ENCODE results near the gene CSTF3. TPM values are rescaled to one million over a fixed set of nuclear protein-coding genes. Genes with fewer than 3 reads are reported as not detected.
A peak's percentile ranks its signal among the peaks of the same experiment; 100 is the strongest.

Gene CSTF3
- total and polyA plus RNA-seq, 2 experiments from 2014 or later, result 15.7 to 29.6 TPM

GRCh38 chr11:33089776-33090175 is 71.5 kb downstream of the CSTF3 start:
- Histone ChIP-seq H3K4me3 (no peak overlapping the region), H4K20me1 (ENCODE audit: insufficient read depth) (no peaks in the 10 kb centered on the region), H3K27me3 (replicated peaks; ENCODE audit: insufficient read depth) (no peaks in the 10 kb centered on the region), H2AFZ (no peak overlapping the region), H3K27ac (no peak overlapping the region), H3K9me2 (ENCODE audit: insufficient read depth) (no peaks in the 10 kb centered on the region), H3K9ac (no peak overlapping the region), H3K4me2 (ENCODE audit: unreplicated experiment) (no peak overlapping the region), H3K9me3 (ENCODE audit: low read depth) (no peaks in the 10 kb centered on the region), H3K4me1 (ENCODE audit: insufficient read depth) (no peaks in the 10 kb centered on the region), H3F3A (ENCODE audit: insufficient read depth) (peaks cover 11% of the 10 kb centered on the region), H3K36me3 (ENCODE audit: low read depth) (peaks cover 20% of the 10 kb centered on the region), H3K79me2 (ENCODE audit: insufficient read depth) (no peaks in the 10 kb centered on the region)
- in situ Hi-C loops (cut with MboI), result no loop called here
- TF ChIP-seq EZH2 (IDR thresholded peaks at IDR 0.05; ENCODE audit: insufficient read depth, poor library complexity, severe bottlenecking) (no peak), EZH2phosphoT487 (IDR thresholded peaks at IDR 0.05; ENCODE audit: insufficient read depth, low read depth) (no peak)
- peak; percentile 46 for DNase-seq

DNA sequence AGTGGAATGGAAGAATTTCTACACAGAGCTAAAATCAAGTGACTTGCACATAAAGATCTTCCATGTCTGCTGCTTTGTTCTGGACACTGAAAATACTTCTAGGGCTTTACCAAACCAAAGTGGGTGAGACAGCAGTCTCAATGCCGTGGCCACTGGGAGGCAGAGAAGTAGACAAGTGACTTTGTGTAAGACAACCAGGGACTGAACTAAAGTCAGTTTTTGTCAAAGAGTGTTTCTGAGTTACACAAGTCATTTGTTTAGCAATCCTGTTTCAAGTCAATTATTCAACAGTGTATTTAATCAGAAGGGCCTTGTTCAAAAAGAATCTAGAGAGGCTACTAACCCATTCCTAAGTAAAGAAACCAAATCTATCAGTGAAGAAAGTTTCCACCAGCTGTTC is 75.3 kb downstream of the CSTF3 start:
- H4K20me1 ChIP-seq (ENCODE audit: insufficient read depth), result no peaks in the 10 kb centered on the region
- H3K9ac ChIP-seq, result no peak overlapping the region
- peaks cover 20% of the 10 kb centered on the region for H3F3A ChIP-seq (ENCODE audit: insufficient read depth)
- no peak overlapping the region for H3K27ac ChIP-seq
- H3K27me3 ChIP-seq (replicated peaks; ENCODE audit: insufficient read depth), result no peaks in the 10 kb centered on the region
- peaks cover 33% of the 10 kb centered on the region for H3K36me3 ChIP-seq (ENCODE audit: low read depth)
- H3K9me3 ChIP-seq (ENCODE audit: low read depth), result no peaks in the 10 kb centered on the region
- H3K9me2 ChIP-seq (ENCODE audit: insufficient read depth), result no peaks in the 10 kb centered on the region
- no peaks in the 10 kb centered on the region for H3K4me1 ChIP-seq (ENCODE audit: insufficient read depth)
- no peak overlapping the region for H3K4me2 ChIP-seq (ENCODE audit: unreplicated experiment)
- no peak overlapping the region for H3K4me3 ChIP-seq
- TF ChIP-seq EZH2phosphoT487 (IDR thresholded peaks at IDR 0.05; ENCODE audit: insufficient read depth, low read depth) (no peak), EZH2 (IDR thresholded peaks at IDR 0.05; ENCODE audit: insufficient read depth, poor library complexity, severe bottlenecking) (no peak)
- H3K79me2 ChIP-seq (ENCODE audit: insufficient read depth), result no peaks in the 10 kb centered on the region
- in situ Hi-C loops (cut with MboI), result no loop called here
- 88 to 92% methylated on average over 1 of the region's 1 CpG for WGBS, 2 experiments (ENCODE audit: low coverage in 1 of 2, low lambda C conversion rate in 2 of 2, missing lambda C conversion rate in 2 of 2)
- H2AFZ ChIP-seq, result no peak overlapping the region
- no peak for DNase-seq

DNA sequence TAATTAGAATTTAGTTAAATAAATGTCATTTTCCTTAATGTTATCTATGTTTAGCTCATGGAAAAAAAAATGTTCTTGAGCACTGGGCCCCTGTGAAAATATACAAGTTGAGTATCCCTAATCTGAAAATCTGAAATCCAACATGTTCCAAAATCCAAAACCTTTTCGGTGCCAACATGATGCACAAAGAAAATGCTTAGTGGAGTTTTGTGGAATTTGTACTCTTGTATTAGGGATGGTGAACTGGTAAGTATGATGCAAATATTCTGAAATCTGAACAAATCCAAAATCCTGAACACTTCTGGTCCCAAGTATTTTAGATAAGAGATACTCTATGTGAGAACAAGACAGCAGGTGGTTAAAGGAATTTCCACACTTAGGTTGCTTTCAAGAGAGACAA is 77.4 kb downstream of the CSTF3 start:
- no peaks in the 10 kb centered on the region for H3K27me3 ChIP-seq (replicated peaks; ENCODE audit: insufficient read depth)
- H3K27ac ChIP-seq, result no peak overlapping the region
- peaks cover 20% of the 10 kb centered on the region; the same call in 1 of the 2 replicates for H3F3A ChIP-seq (ENCODE audit: insufficient read depth)
- H3K9me2 ChIP-seq (ENCODE audit: insufficient read depth), result no peaks in the 10 kb centered on the region
- no peaks in the 10 kb centered on the region for H3K9me3 ChIP-seq (ENCODE audit: low read depth)
- no peak overlapping the region for H3K4me2 ChIP-seq (ENCODE audit: unreplicated experiment)
- no peaks in the 10 kb centered on the region for H3K79me2 ChIP-seq (ENCODE audit: insufficient read depth)
- H4K20me1 ChIP-seq (ENCODE audit: insufficient read depth), result no peaks in the 10 kb centered on the region
- no peaks in the 10 kb centered on the region for H3K4me1 ChIP-seq (ENCODE audit: insufficient read depth)
- peaks cover 38% of the 10 kb centered on the region for H3K36me3 ChIP-seq (ENCODE audit: low read depth)
- H3K9ac ChIP-seq, result no peak overlapping the region
- H2AFZ ChIP-seq, result no peak overlapping the region
- TF ChIP-seq EZH2phosphoT487 (IDR thresholded peaks at IDR 0.05; ENCODE audit: insufficient read depth, low read depth) (no peak), EZH2 (IDR thresholded peaks at IDR 0.05; ENCODE audit: insufficient read depth, poor library complexity, severe bottlenecking) (no peak)
- no peak overlapping the region for H3K4me3 ChIP-seq
- DNase-seq, result no peak
- WGBS, 2 experiments (ENCODE audit: low coverage in 1 of 2, low lambda C conversion rate in 2 of 2, missing lambda C conversion rate in 2 of 2), result 95 to 97% methylated on average over 1 of the region's 1 CpG
- in situ Hi-C loops (cut with MboI), result no loop called here

DNA sequence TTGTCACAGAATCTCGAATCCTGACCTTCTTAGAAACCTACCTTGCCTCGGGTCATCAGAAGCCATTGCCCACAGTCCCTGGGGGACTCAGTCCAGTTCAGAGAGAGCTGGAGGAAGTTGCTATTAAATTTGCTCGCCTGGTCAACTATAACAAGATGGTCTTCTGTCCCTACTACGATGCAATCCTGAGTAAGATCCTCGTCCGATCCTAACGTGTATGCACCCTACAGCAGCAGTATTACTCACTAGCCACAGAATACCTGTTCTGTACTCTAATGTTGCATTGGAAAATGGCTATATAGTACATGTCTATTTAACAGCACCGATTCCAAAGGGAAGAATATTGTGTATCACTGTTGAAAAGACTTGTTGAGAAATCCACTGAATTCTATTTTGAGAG is 88.8 kb downstream of the CSTF3 start:
- WGBS, 2 experiments (ENCODE audit: low coverage in 1 of 2, low lambda C conversion rate in 2 of 2, missing lambda C conversion rate in 2 of 2), result 81 to 88% methylated on average over 8 of the region's 8 CpGs
- no peak for DNase-seq
- H3K36me3 ChIP-seq (ENCODE audit: low read depth), result peaks cover 56% of the 10 kb centered on the region
- H3K9me2 ChIP-seq (ENCODE audit: insufficient read depth), result no peaks in the 10 kb centered on the region
- no peaks in the 10 kb centered on the region for H3F3A ChIP-seq (ENCODE audit: insufficient read depth)
- no peak overlapping the region for H3K27ac ChIP-seq
- no peaks in the 10 kb centered on the region for H3K4me1 ChIP-seq (ENCODE audit: insufficient read depth)
- H3K9me3 ChIP-seq (ENCODE audit: low read depth), result no peaks in the 10 kb centered on the region
- no peak overlapping the region for H3K4me3 ChIP-seq
- no peak overlapping the region for H3K4me2 ChIP-seq (ENCODE audit: unreplicated experiment)
- no peak overlapping the region for H2AFZ ChIP-seq
- no peak overlapping the region for H3K9ac ChIP-seq
- no peaks in the 10 kb centered on the region for H4K20me1 ChIP-seq (ENCODE audit: insufficient read depth)
- no peak for TF ChIP-seq EZH2phosphoT487 (IDR thresholded peaks at IDR 0.05; ENCODE audit: insufficient read depth, low read depth)
- TF ChIP-seq EZH2 (IDR thresholded peaks at IDR 0.05; ENCODE audit: insufficient read depth, poor library complexity, severe bottlenecking), result no peak
- in situ Hi-C loops (cut with MboI), result loop anchor here (5.0 kb wide), 1 partner anchor 110 kb away; no protein-coding TSS in a partner anchor
- no peaks in the 10 kb centered on the region for H3K79me2 ChIP-seq (ENCODE audit: insufficient read depth)
- H3K27me3 ChIP-seq (replicated peaks; ENCODE audit: insufficient read depth), result no peaks in the 10 kb centered on the region

Data from GM23248 (cell line).